HG03045 (cell line): ENCODE results near the gene HAUS2.

ENCODE experiments used
- ATAC-seq: cut with Tn5 transposase; IDR thresholded peaks from one replicate; pipeline ENCODE4 v1.9.1; 2021; ENCODE audit warnings: mild to moderate bottlenecking, moderate library complexity; ENCODE audit not compliant: unreplicated experiment

Gene HAUS2

DNA sequence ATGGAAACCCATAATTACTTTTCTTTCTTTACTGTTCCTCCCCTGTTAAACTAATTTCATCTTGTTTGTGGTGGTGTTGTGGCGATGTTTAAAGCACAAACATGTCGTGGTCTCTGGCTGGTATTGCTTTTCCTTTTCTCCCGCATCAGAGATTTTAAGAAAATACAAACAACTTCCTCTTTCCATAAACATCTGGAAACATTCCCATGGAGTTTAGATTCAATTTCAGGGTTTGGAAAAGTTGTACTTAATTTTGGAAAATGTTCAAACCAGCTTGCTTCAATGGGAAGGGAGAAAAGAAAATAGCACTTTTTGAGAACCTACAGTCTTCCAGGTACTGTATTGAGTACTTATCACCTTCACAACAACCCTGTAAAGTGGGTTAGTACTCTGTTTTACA is 57.2 kb downstream of the HAUS2 start:
- ATAC-seq = no peak

DNA sequence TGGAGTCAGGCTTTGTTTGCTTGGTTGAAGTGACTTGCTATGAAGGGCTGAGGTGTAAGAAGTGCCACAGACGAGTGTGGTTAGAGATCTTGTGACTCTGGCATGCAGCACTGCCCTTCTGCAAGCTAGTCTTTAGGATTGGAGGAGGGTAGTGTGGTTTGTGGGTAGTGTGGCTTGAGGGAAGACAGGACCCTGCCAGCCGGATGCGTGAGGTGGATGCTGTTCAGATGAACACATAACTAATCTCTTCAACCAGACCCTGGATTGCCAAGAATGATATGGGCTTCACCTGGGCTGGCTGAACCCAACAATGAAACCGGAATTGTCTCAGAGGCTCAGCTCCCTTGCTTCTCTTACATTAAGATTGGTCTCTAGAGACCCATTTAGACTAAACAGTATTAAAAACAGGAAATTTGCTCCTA is 59.5 kb downstream of the HAUS2 start:
- ATAC-seq = no peak

DNA sequence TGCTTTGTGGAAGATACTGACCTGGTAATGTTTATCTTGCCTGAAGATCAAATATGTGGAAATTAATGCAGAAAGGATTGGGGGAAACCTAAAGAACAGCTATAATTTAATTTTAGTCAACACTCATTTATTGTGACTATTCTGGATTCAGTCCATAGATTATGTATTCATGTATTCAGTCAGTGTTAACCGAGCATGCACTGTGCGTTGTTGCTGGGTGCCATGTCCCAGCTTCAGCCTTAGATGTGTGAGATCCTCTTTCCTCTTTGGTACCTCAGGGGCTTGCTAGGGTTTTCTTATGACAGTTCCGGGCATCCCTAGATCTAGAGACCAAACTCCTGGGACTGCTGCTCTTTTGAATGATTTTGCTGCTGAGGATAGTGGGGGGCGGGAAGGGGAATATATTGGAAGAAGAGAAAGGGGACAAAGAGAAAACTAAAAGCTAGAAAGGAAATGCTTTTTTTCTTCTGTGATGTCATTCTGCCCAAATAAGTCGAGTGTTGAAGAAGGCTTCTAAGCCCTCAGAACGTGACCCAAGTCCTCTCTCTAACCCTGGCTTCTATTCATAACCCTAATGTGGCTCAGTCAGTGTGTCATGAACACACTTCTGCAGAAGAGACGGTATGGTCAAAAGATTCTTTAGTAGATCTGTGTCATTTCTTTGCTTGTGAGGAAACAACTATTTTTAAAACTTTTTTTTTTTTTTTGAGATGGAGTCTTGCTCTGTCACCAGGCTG is 60.3 kb downstream of the HAUS2 start:
- no peak for ATAC-seq

DNA sequence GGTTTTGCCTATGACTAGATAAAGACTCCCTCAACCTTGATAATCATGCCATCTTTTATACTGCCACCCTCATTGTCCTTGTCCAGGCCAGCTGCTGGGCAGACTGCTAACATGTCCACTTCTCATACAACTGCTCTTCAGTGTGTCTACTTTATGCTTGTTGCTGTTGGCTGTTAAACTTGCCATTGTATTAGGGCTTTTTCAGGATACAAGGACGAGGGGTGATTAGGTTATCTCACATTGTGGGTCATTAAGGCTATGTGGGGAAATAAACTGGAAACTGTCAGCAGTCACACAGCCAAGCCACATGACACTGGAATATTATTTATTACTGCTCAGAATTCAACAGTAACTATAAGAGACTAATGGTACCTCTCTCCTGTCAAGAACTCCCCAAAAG is 62.9 kb downstream of the HAUS2 start:
- no peak for ATAC-seq

DNA sequence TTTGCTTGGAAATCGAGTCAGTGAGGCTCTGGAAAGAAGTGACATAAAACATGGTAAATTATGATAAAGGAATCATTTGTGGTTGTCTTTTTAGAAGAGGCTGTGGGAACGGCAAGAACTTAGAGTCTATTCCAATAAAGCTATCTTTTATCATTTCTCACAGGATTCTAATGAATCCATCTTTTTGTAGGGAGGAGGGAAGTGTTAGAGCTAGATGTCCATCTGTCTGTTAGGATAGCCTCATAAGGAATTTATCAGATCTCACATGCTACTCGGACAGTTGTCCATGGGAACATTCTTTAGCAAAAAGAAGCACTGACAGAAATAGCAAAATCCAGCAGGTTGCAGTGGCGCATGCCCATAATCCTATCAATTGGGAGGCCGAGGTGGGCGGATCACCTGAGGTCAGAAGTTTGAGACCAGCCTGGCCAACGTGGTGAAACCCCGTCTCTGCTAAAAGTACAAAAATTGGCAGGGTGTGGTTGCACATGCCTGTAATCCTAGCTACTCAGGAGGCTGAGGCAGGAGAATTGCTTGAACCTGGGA is 63.8 kb downstream of the HAUS2 start:
- ATAC-seq = no peak

DNA sequence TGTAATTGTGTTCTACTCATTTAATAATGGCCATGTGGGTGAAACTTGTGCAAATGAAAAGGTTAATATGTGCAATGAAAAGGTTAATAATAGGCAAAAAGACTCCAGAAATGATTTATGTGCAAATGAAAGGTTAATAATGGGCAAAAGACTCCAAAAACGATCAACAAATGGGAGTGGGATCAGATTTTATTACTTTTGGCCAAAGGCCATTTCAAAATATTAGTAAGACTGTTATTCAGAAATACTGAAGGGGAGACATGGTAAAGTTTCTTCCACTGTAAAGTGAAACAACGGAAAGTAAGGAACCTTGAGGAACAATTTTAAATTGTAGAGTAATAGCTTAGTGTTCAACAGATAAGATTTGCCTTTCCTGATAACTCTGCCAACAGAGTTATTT is 67.5 kb downstream of the HAUS2 start:
- ATAC-seq = no peak
